DND-41 (cell line): ENCODE measurements around the gene EPHB2.

Experiments
- EZH2 ChIP-seq: IDR thresholded peaks from 3 replicates; pipeline ENCODE4 v1.6.1; 2012; ENCODE audit warnings: borderline replicate concordance, low read depth, mild to moderate bottlenecking, moderate library complexity, low read length, inconsistent platforms; ENCODE audit not compliant: severe bottlenecking
- TF ChIP-seq, protein P1 (sequence below): IDR thresholded peaks from 2 replicates; pipeline ENCODE4 v1.5.1; 2012; ENCODE audit warnings: borderline replicate concordance, low read length, moderate library complexity, mild to moderate bottlenecking; ENCODE audit not compliant: poor library complexity, severe bottlenecking; ENCODE audit errors: extremely low read depth

GRCh38 chr1:22892789-22893188 lies 182.2 kb downstream of the EPHB2 start:
- TF ChIP-seq, protein P1, sequence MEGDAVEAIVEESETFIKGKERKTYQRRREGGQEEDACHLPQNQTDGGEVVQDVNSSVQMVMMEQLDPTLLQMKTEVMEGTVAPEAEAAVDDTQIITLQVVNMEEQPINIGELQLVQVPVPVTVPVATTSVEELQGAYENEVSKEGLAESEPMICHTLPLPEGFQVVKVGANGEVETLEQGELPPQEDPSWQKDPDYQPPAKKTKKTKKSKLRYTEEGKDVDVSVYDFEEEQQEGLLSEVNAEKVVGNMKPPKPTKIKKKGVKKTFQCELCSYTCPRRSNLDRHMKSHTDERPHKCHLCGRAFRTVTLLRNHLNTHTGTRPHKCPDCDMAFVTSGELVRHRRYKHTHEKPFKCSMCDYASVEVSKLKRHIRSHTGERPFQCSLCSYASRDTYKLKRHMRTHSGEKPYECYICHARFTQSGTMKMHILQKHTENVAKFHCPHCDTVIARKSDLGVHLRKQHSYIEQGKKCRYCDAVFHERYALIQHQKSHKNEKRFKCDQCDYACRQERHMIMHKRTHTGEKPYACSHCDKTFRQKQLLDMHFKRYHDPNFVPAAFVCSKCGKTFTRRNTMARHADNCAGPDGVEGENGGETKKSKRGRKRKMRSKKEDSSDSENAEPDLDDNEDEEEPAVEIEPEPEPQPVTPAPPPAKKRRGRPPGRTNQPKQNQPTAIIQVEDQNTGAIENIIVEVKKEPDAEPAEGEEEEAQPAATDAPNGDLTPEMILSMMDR, result no peak
- TF ChIP-seq EZH2, result no peak
